Heart left ventricle (tissue), 13 donors: ENCODE measurements around the gene TIAM2.

Experiments
- POLR2A ChIP-seq, 2 donors: fragments of 450-650 bp; IDR thresholded peaks; one replicate each; pipeline ENCODE4 v1.6.1; 2017; ENCODE audit warnings: antibody characterized with exemption in 2 of 2, mild to moderate bottlenecking in 2 of 2, moderate library complexity in 2 of 2
- TF ChIP-seq, protein P1 (sequence below), 12 donors: fragments of 200-600 bp; sonication (generic) in 4 of 12; IDR thresholded peaks; one replicate each; pipeline versions ENCODE4 v1.5.0 to v1.8.0; 2018 to 2022; ENCODE audit warnings: antibody characterized with exemption in 12 of 12, mild to moderate bottlenecking in 5 of 12
- donor health status: ischemic (EF 13 %, LVEDD 7.1; RV severe dilation, severe dysfunction).
- donor health status: DM: no; HTN: yes; CAD: no.
- donor health status: DM: no; HTN: no; CAD: no.
- donor health status: ischemic (EF 25% LVEDD 6.9; RV normal size, moderate dysfunction).
- donor health status: ischemic (EF 25% LVEDD 5.7; RV mildly dilated, moderate dysfunction).
- donor health status: ischemic (EF 35%, LVEDD 5.7; RV mildly dilated, moderate dysfunction).
- donor health status: nonischemic (EF 11% LVEDD 7.7; RV severe dilation, severe dysfunction).
- donor health status: DM: yes; HTN: yes; CAD: no.
- donor health status: PGD.
- donor health status: ischemic (EF 29% LVEDD 5.4; RV normal size, mild dysfunction).
- donor health status: nonischemic (EF 23%, LVEDD 6.1; RV moderate dilation, normal function).

GRCh38 chr6:155270561-155271091 lies 275.5 kb downstream of the TIAM2 start:
- TF ChIP-seq, protein P1, sequence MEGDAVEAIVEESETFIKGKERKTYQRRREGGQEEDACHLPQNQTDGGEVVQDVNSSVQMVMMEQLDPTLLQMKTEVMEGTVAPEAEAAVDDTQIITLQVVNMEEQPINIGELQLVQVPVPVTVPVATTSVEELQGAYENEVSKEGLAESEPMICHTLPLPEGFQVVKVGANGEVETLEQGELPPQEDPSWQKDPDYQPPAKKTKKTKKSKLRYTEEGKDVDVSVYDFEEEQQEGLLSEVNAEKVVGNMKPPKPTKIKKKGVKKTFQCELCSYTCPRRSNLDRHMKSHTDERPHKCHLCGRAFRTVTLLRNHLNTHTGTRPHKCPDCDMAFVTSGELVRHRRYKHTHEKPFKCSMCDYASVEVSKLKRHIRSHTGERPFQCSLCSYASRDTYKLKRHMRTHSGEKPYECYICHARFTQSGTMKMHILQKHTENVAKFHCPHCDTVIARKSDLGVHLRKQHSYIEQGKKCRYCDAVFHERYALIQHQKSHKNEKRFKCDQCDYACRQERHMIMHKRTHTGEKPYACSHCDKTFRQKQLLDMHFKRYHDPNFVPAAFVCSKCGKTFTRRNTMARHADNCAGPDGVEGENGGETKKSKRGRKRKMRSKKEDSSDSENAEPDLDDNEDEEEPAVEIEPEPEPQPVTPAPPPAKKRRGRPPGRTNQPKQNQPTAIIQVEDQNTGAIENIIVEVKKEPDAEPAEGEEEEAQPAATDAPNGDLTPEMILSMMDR (IDR thresholded peaks at IDR 0.05) = no peak
- TF ChIP-seq POLR2A (IDR thresholded peaks at IDR 0.05) = no peak
